A549 (cell line): ENCODE data around the gene DNM3. TPM values are rescaled to one million over a fixed set of nuclear protein-coding genes. Genes with fewer than 3 reads are reported as not detected.

ENCODE experiments used
- ATAC-seq, 2 experiments: fragments of 200-7000 bp in 1 of 2; fragments of >200 bp in 1 of 2; cut with Nextera tagmentation in 1 of 2; cut with Tn5 transposase in 1 of 2; 3 replicates each; pipeline versions ENCODE4 v1.8.0 to v1.9.1; 2018 to 2020; ENCODE audit warnings: mild to moderate bottlenecking in 1 of 2, moderate library complexity in 1 of 2
- CTCF ChIA-PET: fragments of 300-600 bp; sonication (Branson Sonifier 250); formaldehyde crosslinking; extraction: SDS; loops from one replicate; lab custom pipeline; 2021; ENCODE audit warnings: antibody characterized with exemption, inconsistent platforms; lab: Yijun Ruan, JAX
- POLR2A ChIA-PET: fragments of 350-600 bp; formaldehyde crosslinking; extraction: SDS; loops from one replicate; lab custom pipeline; 2021; ENCODE audit warnings: antibody characterized with exemption, inconsistent platforms; lab: Yijun Ruan, JAX
- DNase-seq, 2 experiments: peaks; one replicate each; pipeline versions ENCODE4 v3.0.0 to v3.0.0-alpha.2; 2011 to 2016; ENCODE audit warnings: low read depth in 1 of 2, low spot score in 1 of 2
- FAIRE-seq: peaks from 2 replicates; lab custom pipeline; 2011; peaks lifted over from hg19 to GRCh38; lab: Jason Lieb, UNC
- H3K27ac ChIP-seq, 2 experiments: fragments of >200 bp; sonication (Bioruptor Twin); formaldehyde crosslinking; 3 replicates each; pipeline ENCODE4 v1.5.1; 2016 to 2017
- H3K4me1 ChIP-seq: fragments of >200 bp; sonication (Bioruptor Twin); formaldehyde crosslinking; 3 replicates; pipeline ENCODE4 v1.6.1; 2016
- H3K4me2 ChIP-seq: fragments of >200 bp; sonication (Bioruptor Twin); formaldehyde crosslinking; 3 replicates; pipeline ENCODE4 v1.6.1; 2016
- H3K4me3 ChIP-seq: fragments of >200 bp; sonication (Bioruptor Twin); formaldehyde crosslinking; 3 replicates; pipeline ENCODE4 v1.5.1; 2016
- H3K9me3 ChIP-seq: fragments of >200 bp; sonication (Bioruptor Twin); formaldehyde crosslinking; 3 replicates; pipeline ENCODE4 v1.6.1; 2016
- BCL3 ChIP-seq: fragments of >200 bp; sonication (Bioruptor Twin); formaldehyde crosslinking; IDR thresholded peaks from 3 replicates; pipeline ENCODE4 v1.6.1; 2016
- CBX2 ChIP-seq: fragments of 200-600 bp; sonication (generic); IDR thresholded peaks from 2 replicates; pipeline ENCODE4 v1.6.1; 2016; ENCODE audit warnings: low read depth, mild to moderate bottlenecking, borderline replicate concordance
- CBX8 ChIP-seq: fragments of 200-600 bp; sonication (generic); IDR thresholded peaks from 2 replicates; pipeline ENCODE4 v1.6.1; 2016
- CEBPB ChIP-seq, 2 experiments: fragments of >200 bp in 1 of 2; sonication (Bioruptor Twin) in 1 of 2; formaldehyde crosslinking in 1 of 2; IDR thresholded peaks; 2 replicates each; pipeline ENCODE4 v1.6.1; 2012 to 2016
- CHD2 ChIP-seq: fragments of 150-350 bp; IDR thresholded peaks from 2 replicates; pipeline ENCODE4 v1.6.1; 2014; ENCODE audit warnings: low read length; ENCODE audit not compliant: partially characterized antibody
- CHD4 ChIP-seq: fragments of 200-600 bp; sonication (generic); IDR thresholded peaks from 2 replicates; pipeline ENCODE4 v1.6.1; 2016; ENCODE audit warnings: antibody characterized with exemption, mild to moderate bottlenecking, borderline replicate concordance
- ELK1 ChIP-seq: fragments of 150-350 bp; IDR thresholded peaks from 2 replicates; pipeline ENCODE4 v1.6.1; 2014; ENCODE audit warnings: low read depth, mild to moderate bottlenecking, low read length
- EP300 ChIP-seq, 2 experiments: fragments of >200 bp; sonication (Bioruptor Twin); formaldehyde crosslinking; IDR thresholded peaks; 2 replicates in 1 of 2; 3 replicates in 1 of 2; pipeline ENCODE4 v1.6.1; 2016 to 2017
- FOSL2 ChIP-seq, 2 experiments: fragments of 450-650 bp in 1 of 2; fragments of >200 bp in 1 of 2; sonication (Bioruptor Twin) in 1 of 2; formaldehyde crosslinking; IDR thresholded peaks; 2 replicates each; pipeline versions ENCODE4 v1.5.0 to v1.6.1; 2016 to 2020; ENCODE audit warnings: mild to moderate bottlenecking in 1 of 2, moderate library complexity in 1 of 2
- GATA3 ChIP-seq: IDR thresholded peaks from 2 replicates; pipeline ENCODE4 v1.6.1; 2012; ENCODE audit warnings: borderline replicate concordance
- HMGXB4 ChIP-seq: fragments of 250-450 bp; sonication (Bioruptor Pico); IDR thresholded peaks from 2 replicates; pipeline ENCODE4 v1.5.0; 2021; ENCODE audit warnings: mild to moderate bottlenecking, moderate library complexity, borderline replicate concordance
- HOXB5 ChIP-seq: fragments of 250-450 bp; sonication (Bioruptor Pico); IDR thresholded peaks from 2 replicates; pipeline ENCODE4 v1.5.0; 2020; ENCODE audit warnings: mild to moderate bottlenecking, moderate library complexity
- JUN ChIP-seq, 2 experiments: fragments of >200 bp; sonication (Bioruptor Twin); formaldehyde crosslinking; IDR thresholded peaks; 2 replicates in 1 of 2; 3 replicates in 1 of 2; pipeline ENCODE4 v1.6.1; 2016 to 2017
- JUNB ChIP-seq: fragments of >200 bp; sonication (Bioruptor Twin); formaldehyde crosslinking; IDR thresholded peaks from 2 replicates; pipeline ENCODE4 v1.6.1; 2016
- MAX ChIP-seq: IDR thresholded peaks from 2 replicates; pipeline ENCODE4 v1.6.1; 2012
- MAZ ChIP-seq: fragments of 150-350 bp; IDR thresholded peaks from 2 replicates; pipeline ENCODE4 v1.6.1; 2014; ENCODE audit warnings: antibody characterized with exemption, low read depth, low read length, borderline replicate concordance
- NFE2L2 ChIP-seq: fragments of 150-350 bp; conservative IDR thresholded peaks from 2 replicates; pipeline ENCODE4 v1.6.1; 2014; ENCODE audit warnings: low read length
- PHF8 ChIP-seq: fragments of 200-600 bp; sonication (generic); IDR thresholded peaks from 2 replicates; pipeline ENCODE4 v1.6.1; 2016; ENCODE audit warnings: low read depth, mild to moderate bottlenecking, antibody characterized with exemption, moderate library complexity, borderline replicate concordance
- RARB ChIP-seq: fragments of 250-450 bp; sonication (Bioruptor Pico); IDR thresholded peaks from 2 replicates; pipeline ENCODE4 v1.8.0; 2021; ENCODE audit warnings: mild to moderate bottlenecking, moderate library complexity
- RCOR1 ChIP-seq: fragments of 150-350 bp; IDR thresholded peaks from 2 replicates; pipeline ENCODE4 v1.6.1; 2014; ENCODE audit warnings: antibody characterized with exemption, low read length, low read depth
- REST ChIP-seq: fragments of 200-600 bp; sonication (generic); IDR thresholded peaks from 2 replicates; pipeline ENCODE4 v1.6.1; 2016; ENCODE audit warnings: antibody characterized with exemption, mild to moderate bottlenecking, moderate library complexity
- RNF2 ChIP-seq: fragments of 200-600 bp; sonication (generic); IDR thresholded peaks from 2 replicates; pipeline ENCODE4 v1.6.1; 2016; ENCODE audit warnings: low read depth, mild to moderate bottlenecking, antibody characterized with exemption, moderate library complexity, borderline replicate concordance
- TP53 ChIP-seq: fragments of 250-450 bp; sonication (Bioruptor Pico); IDR thresholded peaks from 2 replicates; pipeline ENCODE4 v1.5.0; 2021; ENCODE audit warnings: mild to moderate bottlenecking, moderate library complexity
- ZC3H11A ChIP-seq: fragments of 450-650 bp; IDR thresholded peaks from 2 replicates; pipeline ENCODE4 v1.6.1; 2014; ENCODE audit warnings: antibody characterized with exemption, mild to moderate bottlenecking
- WGBS: methylation state at CpG from one replicate; pipeline ENCODE4 v1.1.6; 2017; ENCODE audit errors: missing lambda C conversion rate; 5-methylcytosine and 5-hydroxymethylcytosine counted together
- polyA plus RNA-seq, 4 experiments: library from polyadenylated mRNA; depleted of rRNA in 3 of 4; stranded (reverse); fragments of >200 nt; fragmentation: RNase III in 1 of 4; extraction: RNeasy Plus Mini Kit Qiagen cat#74134 plus additional on column Dnase treatment in 1 of 4; gene quantifications; 2 replicates in 3 of 4; 3 replicates in 1 of 4; pipeline ENCODE4 v1.2.3, GENCODE V29; 2011 to 2017

Gene DNM3
- polyA plus RNA-seq, 2 of the 4 experiments (the other 2 are of a cell fraction) = 0.57 to 1.5 TPM

- no peak for TF ChIP-seq REST
- no peak for TF ChIP-seq CBX8
- TF ChIP-seq CHD4 = no peak
- TF ChIP-seq HOXB5 = no peak
- no peak for TF ChIP-seq ELK1
- peak; percentile 95 for TF ChIP-seq FOSL2 (IDR thresholded peaks at IDR 0.05)
- TF ChIP-seq FOSL2 (CRISPR knock-in tag; IDR thresholded peaks at IDR 0.05) = peak; percentile 95
- TF ChIP-seq EP300 (IDR thresholded peaks at IDR 0.05) = no peak; a peak in 1 of 5 replicates
- peak; percentile 87 for TF ChIP-seq JUNB
- no peak for TF ChIP-seq CBX2
- no peak for TF ChIP-seq BCL3
- peak in 1 of 2 experiments; percentile 53; a peak in 1 of 4 replicates for TF ChIP-seq CEBPB (IDR thresholded peaks at IDR 0.05)
- TF ChIP-seq RARB (CRISPR knock-in tag) = no peak
- TF ChIP-seq MAZ = no peak
- no peak for TF ChIP-seq RNF2
- 0 out of 2 replicates have a peak, but pooled peaks have one; percentile 34 for TF ChIP-seq MAX
- TF ChIP-seq TP53 (CRISPR knock-in tag) = no peak
- no peak for TF ChIP-seq NFE2L2
- peak; percentile 38 to 57; a peak in 3 of 5 replicates for TF ChIP-seq JUN (IDR thresholded peaks at IDR 0.05)
- TF ChIP-seq GATA3 = no peak
- H3K4me3 ChIP-seq = no peak overlapping the region
- ChIA-PET CTCF (interaction anchor here (0.7 to 5.4 kb wide), 3 partner anchors 15 to 166 kb away, joined by 5 to 47 read pairs (median 6); no protein-coding TSS in a partner anchor), POLR2A (interaction anchor here (0.7 to 1.4 kb wide), 3 partner anchors 19 to 36 kb away, joined by 4 read pairs; partner anchors contain the start of genes DNM3 and METTL13)
- peak; percentile 96 to 98 for ATAC-seq
- H3K4me2 ChIP-seq = peak overlapping the region; percentile 81
- 4% methylated on average over 3 of the region's 3 CpGs for WGBS
- H3K9me3 ChIP-seq = no peaks in the 10 kb centered on the region
- H3K27ac ChIP-seq = peak overlapping the region; percentile 70
- peak; percentile 72 for FAIRE-seq
- DNase-seq = peak; percentile 82 to 85
- peaks cover 21% of the 10 kb centered on the region for H3K4me1 ChIP-seq
These were observed 23.6 kb upstream of the DNM3 start for GRCh38 chr1:171817511-171818265.

- Histone ChIP-seq H3K4me3 (no peak overlapping the region), H3K4me1 (peaks cover 21% of the 10 kb centered on the region), H3K9me3 (no peaks in the 10 kb centered on the region), H3K27ac (no peak overlapping the region), H3K4me2 (no peak overlapping the region)
- FAIRE-seq (no peak), DNase-seq (no peak), ATAC-seq (no peak)
- 38% methylated on average over 2 of the region's 2 CpGs for WGBS
- ChIA-PET POLR2A (no interaction called here), CTCF (interaction anchor here (0.6 to 2.0 kb wide), 4 partner anchors 11 to 175 kb away, joined by 4 to 6 read pairs (median 4); no protein-coding TSS in a partner anchor)
- no peak for TF ChIP-seq ZC3H11A
- no peak for TF ChIP-seq EP300 (IDR thresholded peaks at IDR 0.05)
- TF ChIP-seq JUNB = no peak
- TF ChIP-seq CHD4 = no peak
- no peak for TF ChIP-seq MAZ
- TF ChIP-seq CHD2 = no peak
- TF ChIP-seq PHF8 = no peak
- no peak for TF ChIP-seq RCOR1
- no peak for TF ChIP-seq REST
- no peak for TF ChIP-seq HMGXB4
These were observed 21.4 kb upstream of the DNM3 start for GRCh38 chr1:171819946-171820345.
